Measurements from ENCODE around the gene SCYL1. TPM values are rescaled to one million over a fixed set of nuclear protein-coding genes. Genes with fewer than 3 reads are reported as not detected.

SCYL1 gene
- total and polyA plus RNA-seq, 7 donors, result 57.3 to 100 (median 67.1) TPM

GRCh38 chr11:65538915-65539743, 14.2 kb downstream of the SCYL1 start:
- 89% methylated on average over 92 of the region's 92 CpGs for WGBS, 2 donors
- peak; percentile 70 for DNase-seq
- TF ChIP-seq EP300 (IDR thresholded peaks at IDR 0.05) (no peak), CTCF (IDR thresholded peaks at IDR 0.05) (no peak), POLR2A (IDR thresholded peaks at IDR 0.05) (no peak), POLR2AphosphoS5 (IDR thresholded peaks at IDR 0.05) (peak in 1 of 4 donors; percentile 1)
- H3K4me3 ChIP-seq, result peak overlapping the region in 3 of 4 donors; percentile 50 to 52 (median 51)
- no peaks in the 10 kb centered on the region for H3K27me3 ChIP-seq
- peaks cover 0 to 30% (median 26%) of the 10 kb centered on the region in 4 donors for H3K4me1 ChIP-seq
- peak overlapping the region; percentile 90 to 94 (median 91) for H3K27ac ChIP-seq
- H3K9me3 ChIP-seq, result no peaks in the 10 kb centered on the region
- intact Hi-C loops (cut with DNase I), result no loop called here
- H3K36me3 ChIP-seq, result peaks cover 0 to 63% (median 28%) of the 10 kb centered on the region in 4 donors

- Histone ChIP-seq H3K27ac (peak overlapping the region; percentile 90 to 94 (median 91)), H3K9me3 (no peaks in the 10 kb centered on the region), H3K27me3 (no peaks in the 10 kb centered on the region), H3K4me3 (peak overlapping the region; percentile 31 to 52 (median 50)), H3K36me3 (peaks cover 0 to 56% (median 28%) of the 10 kb centered on the region in 4 donors), H3K4me1 (peaks cover 0 to 30% (median 26%) of the 10 kb centered on the region in 4 donors)
- intact Hi-C loops (cut with DNase I), result loop anchor here (1.0 to 5.0 kb wide), 3 partner anchors 17 to 67 kb away; no protein-coding TSS in a partner anchor
- WGBS, 2 donors, result 5 to 15% methylated on average over 60 of the region's 60 CpGs
- no peak for TF ChIP-seq CTCF (IDR thresholded peaks at IDR 0.05)
- TF ChIP-seq EP300 (IDR thresholded peaks at IDR 0.05), result no peak
- TF ChIP-seq POLR2A (IDR thresholded peaks at IDR 0.05), result no peak
- no peak for TF ChIP-seq POLR2AphosphoS5 (IDR thresholded peaks at IDR 0.05)
- no peak for DNase-seq
Observed at GRCh38 chr11:65539744-65540289, 14.9 kb downstream of the SCYL1 start.

- DNase-seq, result peak; percentile 95
- intact Hi-C loops (cut with DNase I), result loop anchor here (1.0 to 5.0 kb wide), 4 partner anchors 16 to 67 kb away; partner anchors contain the start of gene FAM89B
- TF ChIP-seq EP300 (IDR thresholded peaks at IDR 0.05) (no peak), POLR2AphosphoS5 (IDR thresholded peaks at IDR 0.05) (peak; percentile 66 to 82 (median 76)), POLR2A (IDR thresholded peaks at IDR 0.05) (peak; percentile 8 to 29), CTCF (IDR thresholded peaks at IDR 0.05) (peak; percentile 90 to 99 (median 94))
- Histone ChIP-seq H3K9me3 (no peaks in the 10 kb centered on the region), H3K27ac (peak overlapping the region; percentile 90 to 94 (median 91)), H3K4me3 (peak overlapping the region; percentile 31 to 52 (median 50)), H3K27me3 (no peaks in the 10 kb centered on the region), H3K36me3 (peaks cover 0 to 57% (median 23%) of the 10 kb centered on the region in 4 donors), H3K4me1 (peaks cover 0 to 30% (median 26%) of the 10 kb centered on the region in 4 donors)
- 0% methylated on average over 78 of the region's 78 CpGs for WGBS, 2 donors
Observed at GRCh38 chr11:65540290-65541092, 15.6 kb downstream of the SCYL1 start.
